ENCODE data around the gene ILKAP. TPM values are rescaled to one million over a fixed set of nuclear protein-coding genes. Genes with fewer than 3 reads are reported as not detected.

The ILKAP gene
- total and polyA plus RNA-seq, 8 donors: 20.4 to 59.4 (median 37.8) TPM

DNA sequence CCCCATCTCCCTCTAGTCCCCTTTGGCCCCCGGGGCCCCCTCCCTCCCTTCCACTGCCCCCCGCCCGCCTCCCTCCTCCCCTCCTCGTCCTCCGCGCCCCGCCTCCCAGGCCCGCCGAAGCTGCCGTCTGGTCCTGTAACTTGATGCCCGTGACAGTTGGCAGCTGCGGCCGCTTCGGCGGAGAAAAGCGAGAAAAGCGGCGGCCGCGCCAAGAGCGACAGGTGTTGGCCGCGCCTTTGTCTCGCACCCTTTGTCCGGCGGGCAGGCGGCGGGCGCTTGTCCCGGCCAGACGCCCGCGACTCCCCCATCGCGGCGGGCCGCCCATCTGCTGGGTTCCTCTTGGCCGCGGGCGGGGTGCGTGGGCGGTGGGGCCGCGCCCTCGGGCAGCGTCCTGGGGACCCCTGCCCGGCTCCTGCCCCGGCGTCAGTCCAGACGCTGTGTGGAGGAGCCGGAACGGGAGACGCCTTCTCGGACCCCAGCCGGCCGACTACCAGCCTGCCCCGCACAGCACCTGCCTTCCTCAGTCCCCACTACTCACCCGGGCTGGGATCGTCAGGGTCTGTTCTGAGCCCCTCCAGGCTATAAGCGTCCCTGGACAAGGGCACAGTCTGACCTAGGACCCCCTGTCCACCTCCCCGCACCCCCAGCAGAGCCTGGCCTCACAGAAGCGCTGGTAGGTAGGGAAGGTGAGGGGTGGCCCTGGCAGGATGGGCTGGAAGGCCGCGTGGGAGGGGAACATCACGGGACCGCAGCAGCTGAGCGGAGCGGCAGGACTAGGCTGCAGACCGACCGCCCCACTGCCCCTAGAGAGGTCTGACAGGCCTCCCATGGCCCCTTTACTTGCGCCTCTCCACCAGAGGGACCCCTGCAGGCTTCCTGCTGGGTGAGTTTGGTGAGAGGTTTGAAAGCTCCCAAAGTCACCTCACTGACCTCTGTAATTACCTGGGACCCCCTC lies 37.5 kb upstream of the ILKAP start:
- TF ChIP-seq EP300 (IDR thresholded peaks at IDR 0.05) (no peak), POLR2A (IDR thresholded peaks at IDR 0.05) (no peak), POLR2AphosphoS5 (IDR thresholded peaks at IDR 0.05) (peak in 1 of 3 donors; percentile 24)
- TF ChIP-seq, protein P1, sequence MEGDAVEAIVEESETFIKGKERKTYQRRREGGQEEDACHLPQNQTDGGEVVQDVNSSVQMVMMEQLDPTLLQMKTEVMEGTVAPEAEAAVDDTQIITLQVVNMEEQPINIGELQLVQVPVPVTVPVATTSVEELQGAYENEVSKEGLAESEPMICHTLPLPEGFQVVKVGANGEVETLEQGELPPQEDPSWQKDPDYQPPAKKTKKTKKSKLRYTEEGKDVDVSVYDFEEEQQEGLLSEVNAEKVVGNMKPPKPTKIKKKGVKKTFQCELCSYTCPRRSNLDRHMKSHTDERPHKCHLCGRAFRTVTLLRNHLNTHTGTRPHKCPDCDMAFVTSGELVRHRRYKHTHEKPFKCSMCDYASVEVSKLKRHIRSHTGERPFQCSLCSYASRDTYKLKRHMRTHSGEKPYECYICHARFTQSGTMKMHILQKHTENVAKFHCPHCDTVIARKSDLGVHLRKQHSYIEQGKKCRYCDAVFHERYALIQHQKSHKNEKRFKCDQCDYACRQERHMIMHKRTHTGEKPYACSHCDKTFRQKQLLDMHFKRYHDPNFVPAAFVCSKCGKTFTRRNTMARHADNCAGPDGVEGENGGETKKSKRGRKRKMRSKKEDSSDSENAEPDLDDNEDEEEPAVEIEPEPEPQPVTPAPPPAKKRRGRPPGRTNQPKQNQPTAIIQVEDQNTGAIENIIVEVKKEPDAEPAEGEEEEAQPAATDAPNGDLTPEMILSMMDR (IDR thresholded peaks at IDR 0.05): no peak
- Histone ChIP-seq H3K4me3 (peak overlapping the region; percentile 62 to 78 (median 76)), H3K36me3 (peaks cover 4 to 27% (median 23%) of the 10 kb centered on the region in 4 donors), H3K4me1 (peaks cover 28 to 46% (median 37%) of the 10 kb centered on the region in 4 donors), H3K9me3 (no peaks in the 10 kb centered on the region), H3K27ac (peak overlapping the region; percentile 41 to 84 (median 56)), H3K27me3 (peaks cover 0 to 30% (median 16%) of the 10 kb centered on the region in 3 donors)
- WGBS, 5 donors: 12 to 76% (median 23%) methylated on average over 7 to 71 of the region's 71 CpGs
- peak; percentile 87 to 89 for DNase-seq
- intact Hi-C loops (cut with DNase I; ENCODE audit: low total_unique reads): no loop called here

DNA sequence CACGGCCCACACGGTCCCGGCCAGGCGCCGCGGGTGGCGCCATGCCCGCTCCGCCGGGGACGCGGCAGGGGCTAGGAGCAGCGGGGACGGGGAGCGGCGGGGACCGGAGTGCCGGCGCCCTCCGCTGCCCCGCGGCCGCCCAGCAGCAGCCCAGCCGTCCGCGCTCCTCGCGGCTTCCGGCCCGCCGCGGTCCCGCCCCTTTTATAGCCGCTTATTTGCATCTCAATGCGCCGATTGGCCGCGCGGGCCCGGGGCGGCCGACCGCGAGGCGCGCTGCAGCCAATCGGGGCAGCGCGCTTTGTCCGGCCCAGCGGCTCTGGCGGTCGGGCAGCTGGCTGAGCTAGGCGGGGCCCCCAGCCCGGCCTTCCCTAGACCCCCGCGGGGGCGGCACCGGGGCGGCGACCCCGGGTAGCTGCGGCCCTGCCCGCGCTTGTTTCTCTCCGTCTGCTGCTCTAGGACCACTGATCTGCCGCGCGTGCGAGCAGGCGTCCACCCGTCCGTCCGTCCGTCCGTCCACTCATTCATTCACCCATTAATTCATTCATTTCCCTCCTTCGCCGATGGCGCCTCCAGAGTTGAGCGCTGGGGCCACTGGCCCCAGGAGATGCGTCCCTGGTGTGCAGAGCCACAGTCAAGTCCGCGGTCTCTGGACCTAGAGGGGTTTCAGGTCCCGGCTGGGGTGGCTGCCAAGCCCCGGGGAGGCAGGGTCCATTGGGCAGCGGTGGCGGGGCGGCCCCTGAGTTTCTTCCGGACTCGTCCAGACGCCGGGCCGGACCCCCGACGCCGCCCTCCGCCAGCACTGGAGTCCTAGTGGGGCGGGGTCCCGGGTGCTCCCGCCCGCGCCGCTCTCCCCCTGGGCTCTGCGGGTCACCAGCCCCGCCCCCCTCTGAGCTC lies 36.6 kb upstream of the ILKAP start, which contains the start of gene HES6:
TSS of gene HES6 (minus strand) at position 176 of the 894 bp plus-strand sequence. CDS start at position 43, 133 bp downstream.
- H3K4me1 ChIP-seq: peaks cover 28 to 46% (median 37%) of the 10 kb centered on the region in 4 donors
- intact Hi-C loops (cut with DNase I; ENCODE audit: low total_unique reads): no loop called here

DNA sequence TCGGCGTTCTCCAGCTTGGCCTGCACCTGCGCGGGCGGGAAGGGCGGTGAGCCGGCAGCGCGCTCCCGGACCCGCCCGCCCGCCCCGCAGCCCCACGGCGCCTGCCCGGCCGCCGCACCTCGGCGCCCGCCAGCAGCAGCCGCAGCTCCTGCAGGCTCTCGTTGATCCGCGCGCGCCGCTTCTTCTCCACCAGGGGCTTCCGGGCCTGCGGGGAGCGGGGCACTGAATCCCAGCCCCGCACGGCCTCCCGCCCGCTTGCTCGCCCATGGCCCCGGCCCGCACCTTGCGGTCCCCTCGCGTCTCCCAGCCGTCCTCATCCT lies 36.0 kb upstream of the ILKAP start:
- H3K27ac ChIP-seq: peak overlapping the region; percentile 58 to 86 (median 77)

More for the DNA sequence above, 36.6 kb upstream of the ILKAP start, which contains the start of gene HES6:
- Histone ChIP-seq H3K9me3 (no peaks in the 10 kb centered on the region), H3K27ac (peak within 1 kb of the TSS; percentile 58 to 86 (median 77)), H3K4me3 (peak within 1 kb of the TSS; percentile 62 to 78 (median 76)), H3K36me3 (peaks cover 1 to 18% (median 13%) of the 10 kb centered on the region in 4 donors), H3K27me3 (peaks cover 0 to 35% (median 16%) of the 10 kb centered on the region in 3 donors)
- DNase-seq: peak; percentile 94 to 97
- WGBS, 5 donors: 1 to 2% (median 1%) methylated on average over 24 to 104 of the region's 105 CpGs
- TF ChIP-seq POLR2AphosphoS5 (IDR thresholded peaks at IDR 0.05): peak; percentile 53 to 93 (median 88)
- no peak for TF ChIP-seq EP300 (IDR thresholded peaks at IDR 0.05)
- no peak for TF ChIP-seq POLR2A (IDR thresholded peaks at IDR 0.05)
- TF ChIP-seq, protein P1 (IDR thresholded peaks at IDR 0.05): no peak

DNA sequence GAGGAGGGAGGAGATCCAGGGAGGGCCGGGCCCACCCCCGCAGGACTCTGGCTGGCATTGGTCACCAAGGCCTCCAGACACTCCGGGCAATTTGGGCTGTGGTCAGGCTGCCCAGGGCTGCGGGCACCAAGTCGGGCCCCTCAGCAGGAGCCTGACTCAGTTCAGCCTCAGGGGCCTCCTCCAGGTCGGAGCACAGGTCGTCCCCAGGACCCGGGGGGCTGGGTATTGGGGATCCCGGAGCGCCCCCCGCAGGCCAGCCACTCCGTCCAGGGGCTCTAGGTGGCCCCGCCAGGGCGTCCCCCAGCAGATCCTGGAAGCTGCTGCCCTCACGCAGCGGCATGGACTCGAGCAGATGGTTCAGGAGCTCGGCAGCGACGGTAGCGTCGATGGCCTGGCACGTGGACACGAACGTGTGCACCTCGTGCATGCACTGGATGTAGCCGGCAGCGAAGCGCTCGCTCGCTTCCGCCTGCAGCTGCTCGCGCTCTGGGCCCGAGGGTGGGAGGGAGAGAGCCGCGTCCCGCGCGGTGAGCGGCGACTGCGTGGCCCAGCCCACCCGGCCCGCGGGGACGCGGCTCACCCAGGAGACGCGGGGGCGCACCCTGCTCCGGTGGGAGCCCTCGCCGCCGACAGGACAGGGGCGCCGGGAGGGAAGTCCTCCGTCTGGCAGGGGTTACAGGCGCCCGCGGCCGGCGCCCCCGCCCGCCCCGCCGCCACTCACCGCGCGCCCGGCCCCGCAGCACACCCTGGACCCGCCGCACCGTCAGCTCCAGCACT lies 35.5 kb upstream of the ILKAP start:
- intact Hi-C loops (cut with DNase I; ENCODE audit: low total_unique reads): no loop called here
- 6 to 35% (median 23%) methylated on average over 18 to 75 of the region's 75 CpGs for WGBS, 5 donors
- no peaks in the 10 kb centered on the region for H3K9me3 ChIP-seq
- H3K27ac ChIP-seq: peak overlapping the region in 2 of 5 donors; percentile 77 to 84
- H3K4me3 ChIP-seq: peak overlapping the region; percentile 62 to 78 (median 76)
- peaks cover 28 to 51% (median 42%) of the 10 kb centered on the region in 4 donors for H3K4me1 ChIP-seq
- peaks cover 0 to 6% (median 3%) of the 10 kb centered on the region in 4 donors for H3K36me3 ChIP-seq
- peaks cover 0 to 35% (median 16%) of the 10 kb centered on the region in 3 donors for H3K27me3 ChIP-seq
- peak in 1 of 2 donors; percentile 76 for DNase-seq
- TF ChIP-seq EP300 (IDR thresholded peaks at IDR 0.05): no peak
- no peak for TF ChIP-seq POLR2AphosphoS5 (IDR thresholded peaks at IDR 0.05)
- TF ChIP-seq, protein P1 (IDR thresholded peaks at IDR 0.05): no peak
- TF ChIP-seq POLR2A (IDR thresholded peaks at IDR 0.05): no peak

More for the DNA sequence above, 36.0 kb upstream of the ILKAP start:
- intact Hi-C loops (cut with DNase I; ENCODE audit: low total_unique reads): no loop called here
- peaks cover 28 to 49% (median 41%) of the 10 kb centered on the region in 4 donors for H3K4me1 ChIP-seq
- peaks cover 0 to 12% (median 9%) of the 10 kb centered on the region in 4 donors for H3K36me3 ChIP-seq
- no peak for DNase-seq
- H3K9me3 ChIP-seq: no peaks in the 10 kb centered on the region
- peaks cover 0 to 35% (median 16%) of the 10 kb centered on the region in 3 donors for H3K27me3 ChIP-seq
- TF ChIP-seq POLR2A (IDR thresholded peaks at IDR 0.05) (no peak), POLR2AphosphoS5 (IDR thresholded peaks at IDR 0.05) (no peak)
- 0 to 1% (median 1%) methylated on average over 4 to 43 of the region's 43 CpGs for WGBS, 5 donors
- peak overlapping the region; percentile 62 to 78 (median 76) for H3K4me3 ChIP-seq

Data from stomach (tissue), 9 donors.